GM19025 (cell line): ENCODE measurements around the gene HDAC8.
"Not testable (repeated sequence)": the region's sequence is repeated elsewhere in the genome, so short reads cannot be mapped to it uniquely, and the experiment has no call there.

Experiments used
- ATAC-seq: cut with Tn5 transposase; IDR thresholded peaks from one replicate; pipeline ENCODE4 v1.9.1; 2021; ENCODE audit warnings: mild to moderate bottlenecking, low read depth, moderate library complexity; ENCODE audit not compliant: unreplicated experiment

Gene HDAC8

DNA sequence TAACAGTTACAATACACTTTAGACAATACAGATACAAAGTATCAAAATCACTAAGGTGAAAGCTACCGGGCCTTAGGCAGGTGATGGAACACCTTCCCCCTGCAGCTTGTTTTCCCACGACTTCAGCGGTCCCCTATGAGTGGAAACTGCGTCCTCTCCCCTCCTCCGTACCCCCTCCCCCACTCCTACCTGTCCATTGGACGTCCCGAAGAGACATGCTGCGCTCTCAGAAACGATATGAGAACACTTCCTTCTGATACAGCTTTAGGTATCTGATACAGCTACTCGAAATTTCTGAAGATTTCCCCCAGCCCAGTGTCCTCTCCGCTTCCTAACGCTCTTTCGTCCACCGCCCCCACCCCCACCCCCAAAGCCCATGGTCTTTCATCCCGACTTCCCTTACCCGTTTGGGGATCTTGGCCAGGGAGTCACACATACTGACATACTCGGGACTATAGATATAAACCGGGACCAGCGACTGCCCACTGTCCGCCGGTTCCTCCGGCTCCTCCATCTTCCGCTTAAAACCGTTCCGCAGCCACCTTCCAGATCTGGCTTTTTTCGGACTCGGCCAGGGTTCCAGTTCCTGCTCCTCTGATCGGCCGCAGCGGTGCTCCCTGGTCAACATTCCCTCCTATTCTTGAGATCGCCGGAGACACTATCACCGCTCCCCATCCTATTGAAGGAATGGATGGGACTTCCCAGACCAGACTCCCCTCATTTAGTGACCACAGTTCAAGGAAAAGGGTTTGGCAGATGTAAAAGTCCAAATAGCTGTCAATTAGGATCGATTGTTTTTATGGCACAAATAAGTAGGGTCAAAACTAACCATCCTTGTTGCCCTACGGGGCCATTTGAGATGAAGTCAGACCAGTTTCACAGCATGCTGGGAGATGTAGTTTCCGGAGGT, at the start of gene HDAC8:
TSS of gene HDAC8 (minus strand) at position 596 of the 910 bp plus-strand sequence. CDS start at position 514, 82 bp downstream.
- peak; percentile 96 for ATAC-seq

DNA sequence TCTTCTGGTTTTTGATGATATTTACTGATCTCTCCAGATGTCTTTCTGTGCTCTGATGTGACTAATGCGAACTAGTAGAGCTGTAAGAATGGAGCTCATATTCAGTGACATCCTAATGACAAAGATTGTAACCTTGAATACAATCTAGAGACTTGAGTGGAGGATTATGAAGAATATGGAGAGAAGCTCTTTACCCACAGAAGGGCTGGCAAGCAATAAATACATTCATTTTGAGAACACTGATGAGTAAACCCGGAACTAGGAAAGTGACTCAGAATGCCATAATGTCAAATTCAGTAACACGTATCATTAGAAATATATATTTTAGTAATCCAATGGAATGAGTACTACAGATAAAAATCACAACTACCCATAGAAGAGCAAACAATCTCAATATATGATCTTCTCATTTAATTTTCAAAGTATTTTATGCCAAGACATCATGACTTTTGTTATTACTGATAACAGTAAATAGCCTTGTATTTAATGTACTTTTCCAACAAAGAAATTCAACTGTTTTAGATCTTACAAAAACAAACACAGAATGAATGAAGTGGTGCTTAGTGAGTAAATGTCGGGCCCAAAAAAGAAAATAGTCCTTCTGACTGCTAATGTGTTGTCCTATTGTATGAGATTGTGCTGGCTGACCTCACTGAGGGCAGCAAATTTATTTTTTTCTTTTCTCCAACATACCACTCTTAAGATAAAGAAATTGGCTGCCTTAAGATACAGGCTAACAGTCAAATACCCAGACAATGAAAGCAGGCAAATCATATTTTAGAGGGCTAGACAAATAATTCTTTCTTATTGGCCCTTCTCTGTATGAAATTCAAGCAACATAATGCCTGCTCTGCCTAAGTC, 49.2 kb upstream of the HDAC8 start:
- peak; percentile 73 for ATAC-seq

- ATAC-seq, result no peak
Measured at GRCh38 chrX:72621163-72621562, 48.5 kb upstream of the HDAC8 start.

DNA sequence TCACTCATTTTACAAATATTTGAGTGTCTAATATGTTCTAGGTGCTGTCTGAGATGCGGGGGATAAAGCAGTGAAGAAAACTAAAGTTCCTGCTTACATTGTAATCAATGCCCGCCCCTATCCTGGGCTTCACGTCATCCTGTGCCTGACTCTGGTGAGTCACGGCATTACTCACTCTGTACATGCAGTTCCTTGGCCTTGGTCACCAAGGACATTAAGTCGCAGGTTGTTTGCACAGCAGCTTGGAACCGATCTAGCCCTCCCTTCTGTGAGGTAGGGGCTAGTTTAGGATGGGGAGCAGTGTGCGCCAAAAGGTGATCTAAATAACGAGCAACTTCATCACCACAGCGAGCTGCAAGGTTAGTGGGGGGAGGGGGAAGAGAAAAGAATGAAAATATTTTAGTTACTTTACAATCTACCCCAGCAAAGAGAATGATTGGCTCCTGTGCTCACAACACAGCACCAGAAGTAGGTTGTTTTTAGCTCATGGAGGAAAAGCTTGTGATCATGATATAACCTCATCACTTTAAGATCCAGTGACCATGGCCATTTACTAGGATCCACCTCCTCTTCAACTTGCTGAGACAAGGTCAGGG, 48.0 kb upstream of the HDAC8 start:
- ATAC-seq, result no peak

DNA sequence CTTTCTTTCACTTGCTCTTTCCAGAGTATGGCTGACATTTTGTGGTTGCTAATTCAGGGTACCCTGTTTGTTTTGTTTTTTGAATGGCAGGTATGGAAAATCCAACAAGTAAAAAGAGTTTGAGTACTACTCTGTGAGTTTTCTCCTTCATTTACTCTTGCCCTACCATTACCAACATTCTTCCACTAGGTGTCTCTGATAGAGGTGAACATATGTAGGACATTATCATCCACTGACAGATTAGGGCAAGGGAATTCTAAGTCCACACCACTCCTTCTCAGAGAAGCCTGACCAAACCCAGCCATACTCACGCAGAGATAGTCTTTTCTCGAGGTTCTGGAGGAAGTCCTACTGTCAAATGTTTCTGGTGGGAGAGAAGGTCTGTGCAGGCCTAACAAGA, 36.7 kb upstream of the HDAC8 start:
- ATAC-seq, result no peak

DNA sequence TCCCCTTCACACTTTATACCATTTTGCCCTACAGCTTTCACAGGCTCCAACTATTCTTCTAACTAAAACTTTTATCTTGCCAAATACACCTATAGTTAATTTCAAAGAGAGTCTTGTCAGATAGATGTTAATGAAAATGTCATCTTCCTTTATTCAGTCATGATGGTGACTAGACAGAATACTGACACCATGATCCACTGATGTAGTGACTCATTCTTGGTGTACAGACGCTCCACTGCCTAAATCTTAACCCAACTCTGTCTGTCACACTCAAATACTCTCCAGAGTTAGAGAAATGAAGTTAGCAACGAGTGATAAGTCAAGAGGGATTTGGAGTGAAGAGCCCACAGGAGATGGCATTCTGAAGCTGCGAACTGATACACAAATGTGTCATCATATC, 32.1 kb upstream of the HDAC8 start:
- no peak for ATAC-seq

GRCh38 chrX:72604112-72604511, 31.5 kb upstream of the HDAC8 start:
- ATAC-seq, result no peak

GRCh38 chrX:72591038-72591437, 18.4 kb upstream of the HDAC8 start:
- not testable (repeated sequence) for ATAC-seq

- no peak for ATAC-seq
Measured at GRCh38 chrX:72584163-72584562, 11.5 kb upstream of the HDAC8 start.

DNA sequence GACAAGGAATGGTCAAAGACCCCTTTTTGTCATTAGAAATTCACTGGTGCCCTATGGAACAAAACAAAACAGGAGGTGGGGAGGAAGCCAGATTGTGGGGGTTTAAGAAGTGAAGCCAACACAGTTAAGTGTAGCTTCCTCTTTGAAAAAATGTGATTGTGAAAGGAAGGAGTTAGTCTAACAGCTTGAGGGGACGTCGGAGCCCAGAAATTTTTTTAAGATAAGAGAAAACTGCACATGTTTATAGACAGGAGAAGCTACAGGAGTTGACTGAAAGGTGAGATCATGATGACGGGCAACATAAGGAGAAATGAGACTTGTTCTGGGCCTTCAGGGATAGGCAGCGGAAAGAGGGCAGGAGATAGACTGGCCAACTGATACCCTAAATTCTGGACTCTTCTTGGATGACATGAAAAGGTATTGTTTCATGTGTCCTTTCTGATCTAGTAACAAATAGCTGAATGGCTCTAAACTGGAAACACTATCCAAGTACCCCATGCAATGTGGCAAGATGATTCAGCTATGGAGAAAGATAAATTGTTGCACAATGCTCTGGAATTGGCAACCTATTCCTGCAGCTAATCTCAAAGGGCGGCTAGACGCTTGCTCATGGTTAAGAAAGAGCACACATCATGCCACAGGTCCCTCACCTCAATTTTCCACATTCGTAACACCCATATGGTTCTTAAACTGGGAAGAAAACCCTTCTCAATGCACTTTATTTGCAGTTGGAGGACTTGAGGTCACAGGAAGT, 3.7 kb upstream of the HDAC8 start:
- ATAC-seq, result no peak

GRCh38 chrX:72573158-72573511, 492 bp upstream of the HDAC8 start:
- ATAC-seq, result peak; percentile 22

DNA sequence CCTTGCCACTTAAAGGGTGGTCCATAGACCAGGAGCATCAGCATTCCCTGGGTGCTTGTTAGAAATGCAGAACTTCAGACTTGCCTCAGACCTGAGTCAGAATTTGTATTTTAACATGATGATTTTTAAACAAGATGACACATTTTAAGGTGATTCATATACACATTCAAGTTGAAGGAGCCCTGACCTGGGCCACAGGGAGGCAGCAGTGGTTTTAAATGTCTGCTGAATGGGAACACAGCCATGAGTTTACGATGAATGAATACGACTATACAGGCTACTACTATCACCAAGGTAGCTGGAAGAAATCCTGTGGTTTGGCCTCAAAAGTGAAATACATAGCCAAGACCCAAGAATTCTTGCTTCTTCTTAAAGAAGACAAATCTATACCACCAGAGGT, 2.9 kb downstream of the HDAC8 start:
- ATAC-seq, result no peak

GRCh38 chrX:72568406-72569092, 4.1 kb downstream of the HDAC8 start:
- no peak for ATAC-seq

- no peak for ATAC-seq
Measured at GRCh38 chrX:72566448-72566847, 6.2 kb downstream of the HDAC8 start.

- not testable (repeated sequence) for ATAC-seq
Measured at GRCh38 chrX:72559655-72560054, 13.0 kb downstream of the HDAC8 start.

- no peak for ATAC-seq
Measured at GRCh38 chrX:72554448-72555140, 18.0 kb downstream of the HDAC8 start.

GRCh38 chrX:72552443-72552842, 20.2 kb downstream of the HDAC8 start:
- not testable (repeated sequence) for ATAC-seq

DNA sequence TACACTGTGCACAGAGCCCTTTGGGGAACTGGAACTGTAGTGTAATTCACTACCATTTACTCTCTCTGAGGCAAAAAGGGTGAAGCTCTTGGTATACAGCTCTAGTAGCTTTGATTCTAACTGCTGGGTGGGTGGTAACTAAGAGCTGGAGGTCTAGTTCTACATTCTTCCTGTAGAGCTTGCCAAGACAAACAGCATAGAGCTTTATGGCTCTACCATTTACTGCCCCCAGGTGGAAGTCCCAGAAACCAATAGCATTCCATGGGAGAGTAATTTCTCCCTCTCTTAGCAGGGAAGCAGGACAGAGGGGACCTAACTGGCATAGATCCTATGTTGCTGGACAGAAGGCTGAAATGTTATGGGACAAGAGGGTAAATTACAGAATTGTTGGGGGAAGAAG, 26.7 kb downstream of the HDAC8 start:
- no peak for ATAC-seq

DNA sequence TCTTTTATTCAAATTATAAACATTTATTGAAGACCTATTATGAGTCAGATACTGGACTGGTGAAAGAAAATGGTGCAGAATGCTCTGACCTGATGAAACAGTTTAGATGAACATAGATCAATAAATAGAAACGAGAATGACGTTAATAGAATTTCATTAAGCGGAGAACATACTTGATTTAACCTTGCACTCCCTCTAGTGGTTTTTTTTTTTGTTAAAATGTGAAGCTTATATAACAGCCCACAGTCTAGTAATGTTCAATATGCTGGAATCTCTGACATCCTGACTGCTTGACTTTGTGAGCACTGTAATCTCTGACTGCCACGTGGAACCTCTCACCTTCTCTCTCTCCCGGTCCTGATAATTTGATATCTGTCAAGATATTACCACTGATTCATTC, 32.3 kb downstream of the HDAC8 start:
- no peak for ATAC-seq
